HFFc6 (cell line): ENCODE measurements around the gene DBNL. TPM values are rescaled to one million over a fixed set of nuclear protein-coding genes. Genes with fewer than 3 reads are reported as not detected.

ENCODE experiments used
- DNase-seq: peaks from one replicate; pipeline ENCODE4 v3.0.0-alpha.2; 2018
- H3K27ac Mint-ChIP-seq: 2 replicates; pipeline ENCODE4 v1.8.0; 2020; ENCODE audit warnings: mild to moderate bottlenecking, mixed read lengths
- H3K27me3 Mint-ChIP-seq: 2 replicates; pipeline ENCODE4 v1.8.0; 2021; ENCODE audit warnings: mild to moderate bottlenecking, moderate library complexity, mixed read lengths; ENCODE audit not compliant: insufficient read depth
- H3K36me3 Mint-ChIP-seq: 2 replicates; pipeline ENCODE4 v1.8.0; 2021; ENCODE audit warnings: low read depth, mixed read lengths
- H3K4me1 Mint-ChIP-seq: 2 replicates; pipeline ENCODE4 v1.8.0; 2020; ENCODE audit warnings: low read depth, mixed read lengths
- H3K4me3 Mint-ChIP-seq: 2 replicates; pipeline ENCODE4 v1.8.0; 2020; ENCODE audit warnings: mild to moderate bottlenecking, moderate library complexity, mixed read lengths
- H3K9me3 Mint-ChIP-seq: 2 replicates; pipeline ENCODE4 v1.8.0; 2020; ENCODE audit warnings: mild to moderate bottlenecking, mixed read lengths
- CTCF ChIP-seq: fragments of 200-600 bp; sonication (generic); IDR thresholded peaks from 2 replicates; pipeline ENCODE4 v1.5.0; 2021; ENCODE audit warnings: antibody characterized with exemption, mild to moderate bottlenecking
- total RNA-seq, 6 experiments: library from RNA; stranded (reverse); fragmentation: NEBNext Ultra II Directional; extraction: Animal tissue kit (Norgen Biotek cat#: 25700); gene quantifications; 2 replicates in 1 of 6; 3 replicates in 5 of 6; pipeline ENCODE4 v1.2.3, GENCODE V29; 2021

Gene DBNL
- total RNA-seq, 6 experiments from 2014 or later = 146 to 167 (median 153) TPM

GRCh38 chr7:44066494-44067063 is 22.1 kb downstream of the DBNL start:
- H3K27ac Mint-ChIP-seq = peak overlapping the region; percentile 51
- no peaks in the 10 kb centered on the region; the same call in 1 of the 2 replicates for H3K36me3 Mint-ChIP-seq
- no peak overlapping the region; the same call in 1 of the 2 replicates for H3K4me3 Mint-ChIP-seq
- peaks cover 41% of the 10 kb centered on the region for H3K4me1 Mint-ChIP-seq
- H3K9me3 Mint-ChIP-seq = peaks cover 5% of the 10 kb centered on the region; the same call in 1 of the 2 replicates
- no peak for DNase-seq
- H3K27me3 Mint-ChIP-seq = peaks cover 29% of the 10 kb centered on the region
- TF ChIP-seq CTCF = 0 out of 2 replicates have a peak, but pooled peaks have one; percentile 7

GRCh38 chr7:44067064-44067951 is 22.8 kb downstream of the DBNL start:
- H3K4me1 Mint-ChIP-seq = peaks cover 48% of the 10 kb centered on the region
- H3K27ac Mint-ChIP-seq = peak overlapping the region; percentile 51
- H3K4me3 Mint-ChIP-seq = no peak overlapping the region; the same call in 1 of the 2 replicates
- TF ChIP-seq CTCF = no peak
- DNase-seq = no peak
- peaks cover 5% of the 10 kb centered on the region; the same call in 1 of the 2 replicates for H3K9me3 Mint-ChIP-seq
- H3K27me3 Mint-ChIP-seq = peaks cover 33% of the 10 kb centered on the region
- no peaks in the 10 kb centered on the region; the same call in 1 of the 2 replicates for H3K36me3 Mint-ChIP-seq

GRCh38 chr7:44068054-44068453 is 23.6 kb downstream of the DBNL start:
- peaks cover 5% of the 10 kb centered on the region for H3K36me3 Mint-ChIP-seq
- no peak for DNase-seq
- H3K4me3 Mint-ChIP-seq = 0 out of 2 replicates have a peak overlapping the region, but pooled peaks have one; percentile 8
- no peak for TF ChIP-seq CTCF
- H3K4me1 Mint-ChIP-seq = peaks cover 56% of the 10 kb centered on the region
- peaks cover 5% of the 10 kb centered on the region; the same call in 1 of the 2 replicates for H3K9me3 Mint-ChIP-seq
- peaks cover 38% of the 10 kb centered on the region for H3K27me3 Mint-ChIP-seq
- peak overlapping the region; percentile 57 for H3K27ac Mint-ChIP-seq

GRCh38 chr7:44071726-44072363 is 27.3 kb downstream of the DBNL start:
- H3K27ac Mint-ChIP-seq = peak overlapping the region; percentile 91
- peaks cover 3% of the 10 kb centered on the region; the same call in 1 of the 2 replicates for H3K9me3 Mint-ChIP-seq
- H3K4me3 Mint-ChIP-seq = peak overlapping the region; percentile 67
- no peak for DNase-seq
- H3K36me3 Mint-ChIP-seq = peaks cover 19% of the 10 kb centered on the region
- peaks cover 21% of the 10 kb centered on the region for H3K27me3 Mint-ChIP-seq
- peaks cover 62% of the 10 kb centered on the region for H3K4me1 Mint-ChIP-seq
- TF ChIP-seq CTCF = no peak
